ENCODE data around the gene PASD1. TPM values are rescaled to one million over a fixed set of nuclear protein-coding genes. Genes with fewer than 3 reads are reported as not detected.

Gene PASD1, protein sequence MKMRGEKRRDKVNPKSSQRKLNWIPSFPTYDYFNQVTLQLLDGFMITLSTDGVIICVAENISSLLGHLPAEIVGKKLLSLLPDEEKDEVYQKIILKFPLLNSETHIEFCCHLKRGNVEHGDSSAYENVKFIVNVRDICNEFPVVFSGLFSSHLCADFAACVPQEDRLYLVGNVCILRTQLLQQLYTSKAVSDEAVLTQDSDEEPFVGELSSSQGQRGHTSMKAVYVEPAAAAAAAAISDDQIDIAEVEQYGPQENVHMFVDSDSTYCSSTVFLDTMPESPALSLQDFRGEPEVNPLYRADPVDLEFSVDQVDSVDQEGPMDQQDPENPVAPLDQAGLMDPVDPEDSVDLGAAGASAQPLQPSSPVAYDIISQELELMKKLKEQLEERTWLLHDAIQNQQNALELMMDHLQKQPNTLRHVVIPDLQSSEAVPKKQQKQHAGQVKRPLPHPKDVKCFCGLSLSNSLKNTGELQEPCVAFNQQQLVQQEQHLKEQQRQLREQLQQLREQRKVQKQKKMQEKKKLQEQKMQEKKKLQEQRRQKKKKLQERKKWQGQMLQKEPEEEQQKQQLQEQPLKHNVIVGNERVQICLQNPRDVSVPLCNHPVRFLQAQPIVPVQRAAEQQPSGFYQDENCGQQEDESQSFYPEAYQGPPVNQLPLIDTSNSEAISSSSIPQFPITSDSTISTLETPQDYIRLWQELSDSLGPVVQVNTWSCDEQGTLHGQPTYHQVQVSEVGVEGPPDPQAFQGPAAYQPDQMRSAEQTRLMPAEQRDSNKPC
- not detected in 2 replicates for total RNA-seq

GRCh38 chrX:151563449-151563848 lies at the start of gene PASD1:
PASD1 (plus strand) TSS chrX:151563675; CDS start chrX:151601554, 37,879 bp downstream.

GRCh38 chrX:151694661-151695582 lies 131.4 kb downstream of the PASD1 start, which contains the start of gene PRRG3:
PRRG3 (plus strand) TSS chrX:151695458; CDS start chrX:151698815, 3,357 bp downstream.

GRCh38 chrX:151715752-151716151 lies 152.3 kb downstream of the PASD1 start, which contains the start of gene FATE1:
FATE1 (plus strand) TSS chrX:151716035; CDS start chrX:151716120, 85 bp downstream.

Other genes starting within 250 kb of the PASD1 start
- gene VMA21, start 166.5 kb upstream of the PASD1 start, total RNA-seq, result 52.2 and 62.2 TPM in 2 replicates
- not detected in 2 replicates for gene PRRG3, start 131.8 kb downstream of the PASD1 start, total RNA-seq
- gene FATE1, start 152.4 kb downstream of the PASD1 start, total RNA-seq, result not detected in 2 replicates
- gene CNGA2, start 171.1 kb downstream of the PASD1 start, total RNA-seq, result not detected in 2 replicates

Measured in dermis lymphatic vessel endothelial cell (primary cell).